Esophagus muscularis mucosa (tissue), 3 donors: Measurements from ENCODE around the gene NHEJ1.

Experiments used
- CTCF ChIP-seq, 3 experiments: fragments of 200-600 bp in 2 of 3; fragments of 450-650 bp in 1 of 3; sonication (generic) in 2 of 3; IDR thresholded peaks; one replicate each; pipeline ENCODE4 v1.5.1; 2017 to 2019; ENCODE audit warnings: antibody characterized with exemption in 3 of 3, mild to moderate bottlenecking in 2 of 3, moderate library complexity in 1 of 3
- POLR2AphosphoS5 ChIP-seq, 2 donors: sonication (generic); formaldehyde crosslinking; IDR thresholded peaks; one replicate each; pipeline ENCODE4 v1.6.1; 2017; ENCODE audit warnings: antibody characterized with exemption in 2 of 2

- no peak for TF ChIP-seq CTCF (IDR thresholded peaks at IDR 0.05)
- no peak for TF ChIP-seq POLR2AphosphoS5 (IDR thresholded peaks at IDR 0.05)
Observed at GRCh38 chr2:219174146-219174545, 13.5 kb upstream of the NHEJ1 start.
